Lower leg skin (tissue), 3 donors: ENCODE measurements around the gene CEACAM4.

Experiments used
- POLR2A ChIP-seq, 2 donors: fragments of 450-650 bp; IDR thresholded peaks; one replicate each; pipeline ENCODE4 v1.6.1; 2016 to 2017; ENCODE audit warnings: antibody characterized with exemption in 2 of 2, mild to moderate bottlenecking in 1 of 2, moderate library complexity in 1 of 2
- TF ChIP-seq, protein P1 (sequence below), 3 donors: fragments of 450-650 bp; IDR thresholded peaks; one replicate each; pipeline ENCODE4 v1.5.1; 2016; ENCODE audit warnings: antibody characterized with exemption in 3 of 3, mild to moderate bottlenecking in 3 of 3, moderate library complexity in 2 of 3

DNA sequence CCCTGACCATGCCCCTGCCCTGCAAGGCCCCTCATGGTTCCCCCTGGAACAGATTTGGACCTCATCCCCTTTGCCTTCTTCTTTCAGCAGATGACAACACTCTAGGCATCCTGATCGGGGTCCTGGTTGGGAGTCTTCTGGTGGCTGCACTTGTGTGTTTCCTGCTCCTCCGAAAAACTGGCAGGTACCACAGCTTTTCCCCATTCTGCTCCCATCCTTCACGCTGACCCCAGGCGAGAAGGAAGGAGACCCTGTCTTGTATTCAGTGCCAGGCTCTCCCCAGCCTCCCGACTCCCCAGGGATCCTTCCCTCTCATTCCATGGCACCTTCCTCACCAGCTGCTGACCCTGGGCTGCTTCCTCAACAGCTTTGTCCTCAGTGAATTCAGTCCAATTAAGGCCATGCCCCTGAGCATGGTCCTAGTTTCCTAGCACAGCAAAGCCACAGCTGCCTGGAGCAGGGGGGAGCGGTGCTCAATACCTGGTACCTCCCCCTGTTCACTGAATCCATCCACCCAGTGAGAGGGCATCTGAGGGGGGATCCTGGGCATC is 42.5 kb downstream of the CEACAM4 start:
- TF ChIP-seq, protein P1, sequence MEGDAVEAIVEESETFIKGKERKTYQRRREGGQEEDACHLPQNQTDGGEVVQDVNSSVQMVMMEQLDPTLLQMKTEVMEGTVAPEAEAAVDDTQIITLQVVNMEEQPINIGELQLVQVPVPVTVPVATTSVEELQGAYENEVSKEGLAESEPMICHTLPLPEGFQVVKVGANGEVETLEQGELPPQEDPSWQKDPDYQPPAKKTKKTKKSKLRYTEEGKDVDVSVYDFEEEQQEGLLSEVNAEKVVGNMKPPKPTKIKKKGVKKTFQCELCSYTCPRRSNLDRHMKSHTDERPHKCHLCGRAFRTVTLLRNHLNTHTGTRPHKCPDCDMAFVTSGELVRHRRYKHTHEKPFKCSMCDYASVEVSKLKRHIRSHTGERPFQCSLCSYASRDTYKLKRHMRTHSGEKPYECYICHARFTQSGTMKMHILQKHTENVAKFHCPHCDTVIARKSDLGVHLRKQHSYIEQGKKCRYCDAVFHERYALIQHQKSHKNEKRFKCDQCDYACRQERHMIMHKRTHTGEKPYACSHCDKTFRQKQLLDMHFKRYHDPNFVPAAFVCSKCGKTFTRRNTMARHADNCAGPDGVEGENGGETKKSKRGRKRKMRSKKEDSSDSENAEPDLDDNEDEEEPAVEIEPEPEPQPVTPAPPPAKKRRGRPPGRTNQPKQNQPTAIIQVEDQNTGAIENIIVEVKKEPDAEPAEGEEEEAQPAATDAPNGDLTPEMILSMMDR (IDR thresholded peaks at IDR 0.05) = no peak
- no peak for TF ChIP-seq POLR2A (IDR thresholded peaks at IDR 0.05)
